HepG2 (cell line): ENCODE data around the gene RHEBL1. TPM values are rescaled to one million over a fixed set of nuclear protein-coding genes. Genes with fewer than 3 reads are reported as not detected.

ENCODE experiments used
- EED ChIP-seq: sonication (generic); formaldehyde crosslinking; IDR thresholded peaks from 2 replicates; pipeline ENCODE4 v1.5.0; 2020; ENCODE audit warnings: mild to moderate bottlenecking, missing genetic modification reagents
- ELK4 ChIP-seq: sonication (generic); formaldehyde crosslinking; IDR thresholded peaks from 2 replicates; pipeline ENCODE4 v1.9.0; 2021; ENCODE audit warnings: missing genetic modification reagents, borderline replicate concordance
- GLI4 ChIP-seq: sonication (generic); formaldehyde crosslinking; IDR thresholded peaks from 2 replicates; pipeline ENCODE4 v1.5.1; 2020; ENCODE audit warnings: missing genetic modification reagents, mild to moderate bottlenecking, moderate library complexity, borderline replicate concordance
- HDAC6 ChIP-seq: fragments of 200-600 bp; sonication (generic); IDR thresholded peaks from 2 replicates; pipeline ENCODE4 v1.7.0; 2017; ENCODE audit warnings: mild to moderate bottlenecking, antibody characterized with exemption, low read length, low read depth
- IRF2 ChIP-seq: IDR thresholded peaks from 2 replicates; pipeline ENCODE4 v1.6.1; 2018; ENCODE audit warnings: missing genetic modification reagents, missing compliant biosample characterization
- KMT2A ChIP-seq: sonication (generic); formaldehyde crosslinking; IDR thresholded peaks from 2 replicates; pipeline ENCODE4 v1.4.0; 2020; ENCODE audit warnings: missing genetic modification reagents
- MNT ChIP-seq: fragments of 450-650 bp; IDR thresholded peaks from 2 replicates; pipeline ENCODE4 v1.6.1; 2016
- NCOA2 ChIP-seq: sonication (generic); formaldehyde crosslinking; IDR thresholded peaks from 2 replicates; pipeline ENCODE4 v1.8.0; 2022; ENCODE audit warnings: inconsistent platforms
- NFE2L1 ChIP-seq: sonication (generic); formaldehyde crosslinking; IDR thresholded peaks from 2 replicates; pipeline ENCODE4 v1.4.0; 2020; ENCODE audit warnings: missing genetic modification reagents, mild to moderate bottlenecking, borderline replicate concordance
- NR2F6 ChIP-seq, 2 experiments: IDR thresholded peaks; 2 replicates each; pipeline ENCODE4 v1.6.1; 2016; ENCODE audit warnings: antibody characterized with exemption in 1 of 2, mild to moderate bottlenecking in 1 of 2
- PAF1 ChIP-seq: IDR thresholded peaks from 2 replicates; pipeline ENCODE4 v1.6.1; 2016; ENCODE audit warnings: missing genetic modification reagents, missing compliant biosample characterization
- PHB2 ChIP-seq: fragments of 450-650 bp; IDR thresholded peaks from 2 replicates; pipeline ENCODE4 v1.6.1; 2018; ENCODE audit not compliant: partially characterized antibody
- RBAK ChIP-seq: sonication (generic); formaldehyde crosslinking; IDR thresholded peaks from 2 replicates; pipeline ENCODE4 v1.5.1; 2020; ENCODE audit warnings: mild to moderate bottlenecking, missing genetic modification reagents
- SIX4 ChIP-seq: sonication (generic); formaldehyde crosslinking; IDR thresholded peaks from 2 replicates; pipeline ENCODE4 v1.4.0; 2020; ENCODE audit warnings: missing genetic modification reagents
- TFE3 ChIP-seq: IDR thresholded peaks from 2 replicates; pipeline ENCODE4 v1.6.1; 2016
- YY1 ChIP-seq: IDR thresholded peaks from 2 replicates; pipeline ENCODE4 v1.6.1; 2011; ENCODE audit warnings: low read length, low read depth, moderate library complexity, mild to moderate bottlenecking; ENCODE audit not compliant: insufficient read depth, insufficient replicate concordance
- ZNF350 ChIP-seq: sonication (generic); formaldehyde crosslinking; IDR thresholded peaks from 2 replicates; pipeline ENCODE4 v1.4.0; 2020; ENCODE audit warnings: mild to moderate bottlenecking, low read depth, missing genetic modification reagents, borderline replicate concordance
- ZNF530 ChIP-seq: sonication (generic); formaldehyde crosslinking; IDR thresholded peaks from 2 replicates; pipeline ENCODE4 v1.5.0; 2020; ENCODE audit warnings: low read depth, mild to moderate bottlenecking, missing genetic modification reagents
- ZNF564 ChIP-seq: sonication (generic); formaldehyde crosslinking; IDR thresholded peaks from 2 replicates; pipeline ENCODE4 v1.8.1; 2023; ENCODE audit warnings: mild to moderate bottlenecking, missing genetic modification reagents
- ZNF615 ChIP-seq: sonication (generic); formaldehyde crosslinking; IDR thresholded peaks from 2 replicates; pipeline ENCODE4 v1.5.0; 2020; ENCODE audit warnings: mild to moderate bottlenecking, missing genetic modification reagents, borderline replicate concordance
- ZSCAN12 ChIP-seq: sonication (generic); formaldehyde crosslinking; IDR thresholded peaks from 2 replicates; pipeline ENCODE4 v1.9.0; 2021; ENCODE audit warnings: mild to moderate bottlenecking, missing genetic modification reagents
- ZSCAN22 ChIP-seq: sonication (generic); formaldehyde crosslinking; IDR thresholded peaks from 2 replicates; pipeline ENCODE4 v1.4.0; 2020; ENCODE audit warnings: mild to moderate bottlenecking, missing genetic modification reagents
- polyA plus RNA-seq, 8 experiments: library from polyadenylated mRNA; depleted of rRNA in 3 of 8; stranded (reverse) in 7 of 8; unstranded in 1 of 8; fragments of >200 nt; fragmentation: Illumina TruSeq in 4 of 8; extraction: Trizol in 4 of 8; gene quantifications; 2 replicates each; pipeline versions ENCODE4 v1.2.1 to v1.2.3, GENCODE V29; 2011 to 2016; ENCODE audit warnings: low read depth in 4 of 8, missing spikeins in 1 of 8, mixed read lengths in 1 of 8; ENCODE audit not compliant: insufficient read depth in 1 of 8
- total RNA-seq, 5 experiments: library from RNA; depleted of rRNA; stranded (reverse); fragments of >200 nt; fragmentation: Illumina TruSeq; extraction: Trizol; gene quantifications; 2 replicates each; pipeline ENCODE4 v1.2.3, GENCODE V29; 2016; ENCODE audit warnings: low read depth in 1 of 5
- TF ChIP-seq, protein P1 (sequence below): IDR thresholded peaks from 2 replicates; pipeline ENCODE4 v1.6.1; 2016; ENCODE audit warnings: missing compliant biosample characterization, missing genetic modification reagents, borderline replicate concordance

RHEBL1 gene
- total and polyA plus RNA-seq, 2 of the 13 experiments (the other 11 are each of a cell fraction or from before 2014, with no cell fraction given), result 1.4 to 2.5 TPM

DNA sequence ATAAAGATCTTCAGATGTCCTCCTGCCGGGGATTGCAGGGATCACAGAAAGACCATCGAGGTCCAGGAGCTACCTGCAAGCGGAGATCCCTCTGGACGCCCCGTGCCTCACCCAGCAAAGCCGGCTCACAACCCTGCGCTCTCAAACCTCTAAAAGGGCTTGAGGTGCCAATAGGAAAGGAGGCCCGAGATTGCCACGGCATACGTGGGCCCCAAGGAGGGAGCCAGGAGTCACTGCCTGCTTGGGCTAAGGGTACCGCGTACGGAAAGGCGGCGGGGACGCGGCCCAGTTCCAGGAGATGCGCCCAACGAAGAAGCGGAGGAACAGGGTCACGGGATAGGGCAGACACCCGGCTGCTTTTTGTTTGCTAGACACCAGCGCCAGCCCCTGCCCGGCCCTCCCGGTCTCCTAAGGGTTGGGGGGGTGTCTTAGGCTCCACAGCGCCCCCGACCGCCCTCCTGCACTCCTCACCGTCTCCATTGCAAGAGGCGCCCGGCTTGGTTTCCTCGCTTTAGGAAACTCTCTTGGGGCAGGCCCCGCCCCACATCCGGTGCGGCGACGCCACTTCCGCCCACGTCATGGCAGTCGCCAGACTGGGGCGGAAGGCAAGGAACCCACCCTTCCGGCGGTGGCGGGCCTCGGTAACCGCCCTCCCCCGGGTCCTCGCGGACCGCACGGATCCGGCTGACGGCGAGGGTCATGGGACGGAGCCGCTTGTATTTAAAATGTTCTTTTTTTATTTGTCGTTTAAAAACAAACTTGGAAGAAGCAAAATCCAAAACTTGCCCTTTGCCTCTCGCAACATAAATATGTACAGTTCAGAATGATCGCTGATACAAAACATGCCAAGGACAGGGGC, 51.3 kb downstream of the RHEBL1 start, which contains the start of gene PRKAG1 (continued):
- TF ChIP-seq TFE3 (peak; percentile 33; the same call in 1 of the 2 replicates), EED (CRISPR knock-in tag) (no peak), HDAC6 (no peak), RBAK (CRISPR knock-in tag) (no peak), ZSCAN12 (CRISPR knock-in tag) (0 out of 2 replicates have a peak, but pooled peaks have one; percentile 45), PHB2 (no peak), ZSCAN22 (no peak), PAF1 (CRISPR knock-in tag) (peak; percentile 45), ZNF615 (no peak), ZNF530 (CRISPR knock-in tag) (no peak), NR2F6 (IDR thresholded peaks at IDR 0.05) (no peak), NR2F6 (CRISPR knock-in tag; IDR thresholded peaks at IDR 0.05) (peak; percentile 36; the same call in 1 of the 2 replicates), KMT2A (CRISPR knock-in tag) (peak; percentile 71; the same call in 1 of the 2 replicates), GLI4 (no peak), MNT (no peak), ZNF564 (CRISPR knock-in tag) (0 out of 2 replicates have a peak, but pooled peaks have one; percentile 34), SIX4 (CRISPR knock-in tag) (no peak), YY1 (peak; percentile 86), NFE2L1 (CRISPR knock-in tag) (no peak), ELK4 (no peak), IRF2 (CRISPR knock-in tag) (peak; percentile 82; the same call in 1 of the 2 replicates), ZNF350 (CRISPR knock-in tag) (peak; percentile 90), NCOA2 (CRISPR knock-in tag) (0 out of 2 replicates have a peak, but pooled peaks have one; percentile 24)
- TF ChIP-seq, protein P1, sequence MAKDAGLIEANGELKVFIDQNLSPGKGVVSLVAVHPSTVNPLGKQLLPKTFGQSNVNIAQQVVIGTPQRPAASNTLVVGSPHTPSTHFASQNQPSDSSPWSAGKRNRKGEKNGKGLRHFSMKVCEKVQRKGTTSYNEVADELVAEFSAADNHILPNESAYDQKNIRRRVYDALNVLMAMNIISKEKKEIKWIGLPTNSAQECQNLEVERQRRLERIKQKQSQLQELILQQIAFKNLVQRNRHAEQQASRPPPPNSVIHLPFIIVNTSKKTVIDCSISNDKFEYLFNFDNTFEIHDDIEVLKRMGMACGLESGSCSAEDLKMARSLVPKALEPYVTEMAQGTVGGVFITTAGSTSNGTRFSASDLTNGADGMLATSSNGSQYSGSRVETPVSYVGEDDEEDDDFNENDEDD (CRISPR knock-in tag), result peak; percentile 47; the same call in 1 of the 2 replicates
